ENCODE results near the gene TAL2.

The TAL2 gene

GRCh38 chr9:105662184-105663104, at the start of gene TAL2:
TSS of gene TAL2 (plus strand) at chr9:105662457. CDS start at chr9:105662497, 40 bp downstream.
- no peak for FAIRE-seq

- no peak for FAIRE-seq
These were observed 41.3 kb upstream of the TAL2 start for GRCh38 chr9:105621001-105621400.

DNA sequence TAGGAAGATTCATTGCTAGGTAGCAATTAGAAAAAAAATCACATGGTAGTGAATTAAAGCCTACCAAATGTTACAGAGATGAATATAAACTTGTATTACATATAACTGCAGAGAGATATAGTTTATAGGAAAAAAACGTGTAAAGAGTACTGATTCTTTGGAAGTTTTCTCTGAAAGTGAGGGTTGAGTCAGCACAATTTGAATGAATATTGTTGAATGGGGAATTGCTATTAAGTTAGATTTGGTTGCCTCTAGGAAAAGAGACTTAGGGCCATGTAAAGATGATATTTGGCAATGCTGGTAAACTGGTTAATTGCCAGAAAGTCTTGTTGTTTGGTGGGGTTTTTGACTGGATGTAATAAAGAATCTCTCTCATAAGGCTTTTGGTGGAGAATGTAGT, 37.2 kb upstream of the TAL2 start:
- FAIRE-seq: no peak

GRCh38 chr9:105632807-105633206, 29.4 kb upstream of the TAL2 start:
- FAIRE-seq: no peak

- FAIRE-seq: no peak
These were observed 28.8 kb upstream of the TAL2 start for GRCh38 chr9:105633411-105633810.

DNA sequence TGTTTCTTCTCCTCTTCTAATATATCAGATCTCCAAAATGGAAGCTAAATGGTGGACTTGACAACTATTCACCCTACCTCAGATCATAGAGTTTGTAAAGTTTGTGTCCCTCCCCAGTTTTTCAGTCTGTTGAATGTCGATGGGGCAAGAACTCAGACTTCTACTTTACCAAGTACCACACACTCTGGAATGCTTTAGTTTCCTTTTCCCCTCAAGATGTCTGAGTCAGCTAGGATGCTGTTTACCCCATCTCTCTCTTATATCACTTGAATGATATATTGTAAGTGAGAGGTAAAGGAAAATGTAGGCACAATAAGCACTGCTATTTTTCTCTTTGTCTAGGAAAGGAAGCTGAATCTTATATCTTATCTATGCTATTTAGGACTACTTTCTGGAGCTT, 25.9 kb upstream of the TAL2 start:
- FAIRE-seq: no peak

DNA sequence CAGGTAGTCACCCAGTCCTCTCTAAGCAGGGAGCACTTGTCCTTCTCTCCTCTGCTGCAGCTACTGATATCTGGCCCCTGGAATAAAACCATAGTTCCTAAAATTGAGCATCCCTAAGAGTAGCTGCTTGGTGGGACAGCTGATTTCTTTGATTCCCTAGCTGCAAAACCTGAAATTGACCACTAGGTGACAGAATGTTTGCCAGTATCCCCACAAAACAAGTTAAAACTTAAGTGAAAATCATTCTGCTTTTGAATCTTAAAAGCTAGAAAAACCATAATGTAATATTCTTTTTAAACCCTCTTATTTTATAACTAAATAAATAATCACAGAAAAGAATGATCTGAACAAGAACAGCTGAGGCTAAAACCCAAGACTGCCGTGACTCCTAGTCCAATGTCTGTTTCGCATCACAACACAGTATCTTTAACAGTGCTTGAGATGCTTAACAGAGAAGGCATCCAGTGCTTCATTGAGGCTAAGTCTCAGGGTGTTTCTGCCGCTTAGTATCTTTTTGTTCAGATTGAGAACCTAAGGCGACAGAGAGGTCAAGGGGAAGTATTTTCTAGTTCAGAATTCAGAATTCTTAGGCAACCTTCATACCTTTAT, 24.4 kb upstream of the TAL2 start:
- FAIRE-seq: no peak

DNA sequence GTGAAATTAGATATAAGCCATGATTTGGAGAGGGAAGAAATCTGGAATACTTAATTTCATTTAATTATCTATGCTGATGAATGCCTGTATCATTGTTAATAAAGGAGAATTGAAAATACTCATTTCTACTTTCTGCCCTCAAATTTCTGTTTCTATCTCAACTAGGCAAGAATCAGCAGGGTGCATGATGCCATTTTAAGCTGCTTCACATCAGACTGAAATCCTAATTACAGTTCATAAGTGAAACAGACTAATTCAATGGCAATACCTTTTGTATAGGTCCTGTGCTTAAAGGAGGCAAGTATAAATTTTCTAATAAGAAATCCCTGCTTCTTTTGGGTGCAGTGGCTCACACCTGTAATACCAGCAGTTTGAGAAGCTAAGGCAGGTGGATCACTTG, 22.3 kb upstream of the TAL2 start:
- FAIRE-seq: no peak

DNA sequence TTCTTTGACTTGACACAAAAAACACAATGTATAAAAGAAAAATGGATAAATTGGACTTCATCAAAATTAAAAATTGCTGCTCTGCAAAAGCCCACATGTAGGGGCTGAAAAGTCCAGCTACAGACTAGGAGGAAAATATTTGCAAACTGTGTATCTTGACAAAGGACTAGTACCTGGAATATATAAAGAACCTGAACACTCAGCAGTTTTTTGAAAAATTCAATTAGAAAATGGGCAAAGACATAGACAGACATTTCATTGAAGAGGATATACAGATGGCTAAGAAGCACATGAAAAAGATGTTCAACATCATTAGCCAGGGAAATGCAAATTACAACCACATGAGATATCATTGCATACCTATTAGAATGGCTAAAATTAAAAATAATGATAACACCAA, 18.5 kb upstream of the TAL2 start:
- FAIRE-seq: no peak

GRCh38 chr9:105646879-105647594, 15.2 kb upstream of the TAL2 start:
- FAIRE-seq: no peak

- no peak for FAIRE-seq
These were observed 14.5 kb upstream of the TAL2 start for GRCh38 chr9:105647595-105648349.

DNA sequence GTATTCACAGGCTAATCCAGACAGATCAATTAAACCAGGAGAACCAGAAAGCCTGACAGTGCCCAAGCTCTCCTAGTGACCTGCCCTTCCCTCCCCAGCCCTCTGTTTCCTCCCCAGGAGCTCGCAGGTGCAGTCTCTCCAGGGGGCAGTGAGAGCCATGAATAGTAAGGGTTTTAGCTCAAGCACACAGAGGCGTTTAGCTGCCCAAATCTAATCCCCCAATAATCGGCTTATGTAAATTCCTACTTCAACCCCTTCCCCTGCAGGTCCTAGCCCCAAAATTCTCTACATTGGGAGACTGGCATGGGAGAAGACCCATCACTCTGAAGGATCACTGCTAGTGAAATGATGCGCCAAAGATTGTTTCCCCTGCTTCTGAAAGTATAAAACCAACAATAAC, 10.5 kb upstream of the TAL2 start:
- FAIRE-seq: no peak

GRCh38 chr9:105656131-105656921, 5.9 kb upstream of the TAL2 start:
- no peak for FAIRE-seq

DNA sequence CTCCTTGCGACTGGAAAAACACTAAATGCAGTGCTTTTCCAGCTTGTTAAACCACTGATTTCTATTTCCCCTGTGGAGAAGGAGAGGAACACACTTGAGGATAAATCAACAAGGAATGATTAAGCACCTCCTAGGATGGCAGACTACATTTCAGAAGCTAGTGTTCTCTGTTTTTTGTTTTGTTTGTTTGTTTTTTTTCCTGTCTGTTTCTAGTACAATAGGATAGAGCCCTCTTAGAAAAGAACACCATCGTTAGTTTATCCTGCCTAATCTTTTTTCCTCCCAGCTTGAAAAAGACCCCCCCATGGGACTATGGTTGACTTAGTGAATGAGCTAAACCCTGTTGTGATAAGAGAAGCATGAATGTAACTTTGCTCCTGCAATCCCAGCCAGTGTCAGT, 3.9 kb upstream of the TAL2 start:
- no peak for FAIRE-seq

DNA sequence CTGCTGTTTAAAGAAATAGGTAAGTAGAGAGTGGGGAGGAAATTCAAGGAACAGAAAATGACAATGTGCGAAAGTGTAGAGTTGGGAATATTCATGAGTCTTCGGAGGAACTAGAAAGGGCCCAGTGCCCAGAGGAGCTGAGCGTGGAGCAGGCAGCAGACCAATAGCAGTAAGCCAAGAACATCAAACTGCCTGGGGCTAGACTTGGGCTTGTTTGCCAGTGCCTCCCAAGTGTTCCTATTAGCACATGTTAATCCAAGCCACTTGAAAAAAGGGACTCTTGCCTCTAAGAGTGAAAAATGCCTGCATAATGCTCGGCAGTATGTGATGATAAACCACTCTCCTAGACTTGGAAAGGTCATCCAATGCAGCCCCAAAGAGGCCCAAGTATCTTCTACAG, 1.2 kb upstream of the TAL2 start:
- FAIRE-seq: no peak

GRCh38 chr9:105663914-105664313, 1.7 kb downstream of the TAL2 start:
- FAIRE-seq: no peak

DNA sequence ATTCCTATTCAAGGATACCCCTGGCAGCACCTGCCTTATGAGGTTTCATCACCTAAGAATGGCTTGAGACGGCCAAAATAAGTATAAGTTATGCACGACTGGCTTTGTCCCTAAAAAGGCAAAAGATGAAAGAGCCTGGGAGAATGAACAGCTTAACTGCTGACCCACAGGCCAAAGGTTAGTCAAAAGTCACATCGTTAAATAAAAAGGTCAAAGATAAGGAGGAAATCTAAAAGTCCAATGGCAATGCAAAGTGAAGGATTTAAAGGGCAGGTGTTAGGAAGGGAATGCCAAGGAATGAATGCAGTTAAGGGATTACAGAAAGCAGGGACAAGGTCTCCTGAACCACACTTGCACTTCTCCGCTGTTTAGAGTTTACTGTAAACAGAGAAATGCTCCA, 5.6 kb downstream of the TAL2 start:
- no peak for FAIRE-seq

DNA sequence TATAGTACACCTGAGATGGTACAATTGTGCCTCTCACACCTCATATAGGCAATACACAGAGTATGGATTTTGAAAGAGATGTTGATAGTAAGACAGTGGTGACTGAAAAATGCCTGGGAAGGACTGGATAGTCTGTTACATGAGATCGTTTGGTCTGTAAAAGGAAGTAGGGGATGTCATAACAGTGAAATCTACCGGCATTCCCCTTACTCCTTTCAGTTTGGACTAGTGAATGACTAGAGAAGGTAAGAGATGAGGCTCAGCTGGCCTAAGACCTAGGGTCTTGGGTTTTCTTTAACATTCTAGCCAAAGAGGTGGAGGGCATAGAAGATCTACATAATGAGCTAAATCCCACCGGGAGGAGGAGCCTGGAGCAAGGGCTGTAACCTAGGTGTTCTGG, 8.1 kb downstream of the TAL2 start:
- FAIRE-seq: no peak

DNA sequence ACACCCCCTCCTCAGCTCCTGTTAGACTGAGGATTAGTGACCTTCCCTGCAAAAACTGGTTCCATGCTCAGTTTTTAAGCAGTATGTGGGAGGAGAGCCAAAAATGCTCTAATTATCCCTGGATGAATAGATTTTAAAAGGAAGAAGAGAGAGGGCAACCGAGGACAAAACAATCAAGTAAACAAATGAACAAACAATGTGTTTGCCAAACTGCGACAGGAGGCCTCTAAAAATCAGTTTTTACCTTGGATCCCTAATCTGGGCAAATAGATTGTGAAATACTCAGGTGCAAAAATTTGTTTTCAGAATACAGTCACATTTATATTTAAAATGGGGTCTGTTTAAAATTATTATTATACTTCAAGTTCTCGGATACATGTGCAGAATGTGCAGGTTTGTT, 8.5 kb downstream of the TAL2 start:
- FAIRE-seq: no peak

GRCh38 chr9:105672711-105673234, 10.5 kb downstream of the TAL2 start:
- FAIRE-seq: no peak

- FAIRE-seq: no peak
These were observed 11.7 kb downstream of the TAL2 start for GRCh38 chr9:105673850-105674387.

All from TTC549 (cell line).